Stimulated activated naive B cell treated with anti-CD40 and anti-IgM and Interleukin-4, amounts not matched to agents 10 μg/mL and 1 μg/mL and 100 μg/mL, for 72 hours (primary cell): ENCODE results near the gene SMOC1.
A peak's percentile ranks its signal among the peaks of the same experiment; 100 is the strongest.

ENCODE experiments used
- ATAC-seq, 2 donors: fragments of 150-1000 bp; cut with Tn5 transposase; replicated peaks; 2 replicates each; pipeline ENCODE4 v1.10.0; 2021; ENCODE audit warnings: moderate library complexity in 1 of 2
- DNase-seq: peaks from one replicate; pipeline ENCODE4 v3.0.0; 2021
- H3K27ac Mint-ChIP-seq: one replicate; pipeline ENCODE4 v1.8.0; 2022; ENCODE audit warnings: mild to moderate bottlenecking, mixed read lengths
- H3K27me3 Mint-ChIP-seq, 2 donors: one replicate each; pipeline ENCODE4 v1.8.0; 2022; ENCODE audit warnings: mixed read lengths in 2 of 2
- H3K36me3 Mint-ChIP-seq, 2 donors: one replicate each; pipeline ENCODE4 v1.8.0; 2022; ENCODE audit warnings: mixed read lengths in 2 of 2, mild to moderate bottlenecking in 1 of 2
- H3K4me1 Mint-ChIP-seq, 2 donors: one replicate each; pipeline ENCODE4 v1.8.0; 2022; ENCODE audit warnings: mixed read lengths in 2 of 2, mild to moderate bottlenecking in 1 of 2
- H3K4me3 Mint-ChIP-seq, 2 donors: one replicate each; pipeline ENCODE4 v1.8.0; 2022; ENCODE audit warnings: mild to moderate bottlenecking in 2 of 2, mixed read lengths in 2 of 2, moderate library complexity in 1 of 2
- H3K9me3 Mint-ChIP-seq, 2 donors: one replicate each; pipeline ENCODE4 v1.8.0; 2022; ENCODE audit warnings: mixed read lengths in 2 of 2, mild to moderate bottlenecking in 1 of 2

Gene SMOC1

DNA sequence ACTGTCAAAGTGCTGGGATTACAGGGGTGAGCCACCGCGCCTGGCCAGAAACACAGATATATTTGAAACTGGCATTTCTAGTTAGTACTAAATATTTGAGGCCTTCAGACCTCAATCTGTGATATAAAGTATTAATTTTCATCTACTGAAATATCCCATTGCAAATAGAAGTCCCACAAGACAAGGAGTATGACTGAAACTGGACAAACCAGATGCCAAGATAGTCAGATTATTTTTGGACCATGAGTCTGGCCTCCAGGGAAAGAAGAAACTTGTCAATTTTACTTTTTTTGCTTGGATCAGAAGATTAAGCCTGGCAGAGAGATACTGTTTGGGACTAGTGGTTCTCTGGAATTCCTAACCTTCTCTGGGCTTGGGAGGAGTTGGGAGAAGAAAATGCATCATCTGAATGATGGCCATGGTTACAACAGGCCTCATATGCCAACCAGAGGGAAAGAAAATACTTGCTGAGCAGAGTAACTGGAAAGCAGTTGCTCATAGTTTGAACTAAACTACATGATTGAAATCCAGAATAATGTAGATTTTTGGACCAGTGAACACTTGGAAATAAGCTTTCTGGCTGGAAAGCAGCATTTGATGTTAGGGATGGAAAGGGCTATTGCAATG lies 2.9 kb upstream of the SMOC1 start:
- Mint-ChIP-seq H3K9me3 (peaks cover 0 to 3% of the 10 kb centered on the region in 2 donors), H3K4me1 (peaks cover 0 to 2% of the 10 kb centered on the region in 2 donors), H3K27me3 (peaks cover 45 to 50% of the 10 kb centered on the region in 2 donors), H3K27ac (no peak overlapping the region), H3K4me3 (no peak overlapping the region), H3K36me3 (no peaks in the 10 kb centered on the region)
- ATAC-seq (no peak), DNase-seq (no peak)

DNA sequence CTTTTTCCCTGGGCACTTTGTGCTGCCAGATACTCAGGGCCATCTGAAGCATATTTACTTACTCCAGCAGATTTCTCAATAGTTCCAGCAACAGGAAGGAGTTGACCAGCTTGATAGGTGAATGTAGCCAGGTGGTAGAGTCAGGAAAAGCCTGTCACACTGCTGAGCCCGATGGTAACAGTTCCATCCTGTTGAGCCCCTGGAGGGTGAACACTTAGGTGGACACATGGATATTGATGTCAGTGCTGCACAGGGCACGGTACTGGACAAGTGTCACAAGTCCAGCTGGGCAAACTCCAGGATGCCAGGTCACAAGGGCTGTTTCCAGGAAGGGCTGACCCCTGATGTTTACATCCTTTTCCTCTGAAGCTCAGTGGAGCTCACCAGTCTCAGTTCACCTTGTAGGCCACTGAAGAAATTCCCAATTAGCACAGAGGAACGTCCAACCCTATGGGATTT lies 2.3 kb upstream of the SMOC1 start:
- DNase-seq (no peak), ATAC-seq (no peak)
- no peaks in the 10 kb centered on the region for H3K36me3 Mint-ChIP-seq
- H3K27me3 Mint-ChIP-seq, result peaks cover 45 to 55% of the 10 kb centered on the region in 2 donors
- H3K4me3 Mint-ChIP-seq, result no peak overlapping the region
- peaks cover 0 to 2% of the 10 kb centered on the region in 2 donors for H3K4me1 Mint-ChIP-seq
- H3K27ac Mint-ChIP-seq, result no peak overlapping the region
- peaks cover 0 to 3% of the 10 kb centered on the region in 2 donors for H3K9me3 Mint-ChIP-seq

DNA sequence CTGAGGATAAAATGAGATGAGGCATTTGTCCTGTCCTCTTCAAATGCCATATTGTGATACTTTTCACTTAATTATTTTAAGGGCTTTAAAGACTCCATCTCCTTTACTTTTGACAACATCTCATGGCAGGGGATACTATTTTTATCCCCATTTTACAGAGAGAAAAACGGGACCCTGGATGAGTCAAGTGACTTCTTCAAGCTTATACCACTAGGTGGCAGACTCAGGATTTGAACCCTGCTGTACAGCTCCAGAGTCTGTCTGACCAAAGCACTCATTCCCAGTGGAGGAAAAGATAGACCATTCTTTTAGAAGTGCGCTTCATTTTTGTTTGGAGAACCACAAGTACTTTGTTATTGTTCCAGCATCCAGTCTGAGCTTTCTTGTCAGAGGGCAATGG lies 1.7 kb upstream of the SMOC1 start:
- no peak overlapping the region for H3K27ac Mint-ChIP-seq
- ATAC-seq (peak in 1 of 2 donors; percentile 22), DNase-seq (no peak)
- no peaks in the 10 kb centered on the region for H3K36me3 Mint-ChIP-seq
- peaks cover 43 to 59% of the 10 kb centered on the region in 2 donors for H3K27me3 Mint-ChIP-seq
- no peak overlapping the region for H3K4me3 Mint-ChIP-seq
- peaks cover 0 to 2% of the 10 kb centered on the region in 2 donors for H3K4me1 Mint-ChIP-seq
- H3K9me3 Mint-ChIP-seq, result peaks cover 0 to 3% of the 10 kb centered on the region in 2 donors

- ATAC-seq (no peak), DNase-seq (no peak)
- Mint-ChIP-seq H3K36me3 (no peaks in the 10 kb centered on the region), H3K9me3 (peaks cover 0 to 3% of the 10 kb centered on the region in 2 donors), H3K4me3 (no peak overlapping the region), H3K27ac (no peak overlapping the region), H3K27me3 (peaks cover 42 to 59% of the 10 kb centered on the region in 2 donors), H3K4me1 (peaks cover 0 to 2% of the 10 kb centered on the region in 2 donors)
Measured at GRCh38 chr14:69878251-69878650, 965 bp upstream of the SMOC1 start.

DNA sequence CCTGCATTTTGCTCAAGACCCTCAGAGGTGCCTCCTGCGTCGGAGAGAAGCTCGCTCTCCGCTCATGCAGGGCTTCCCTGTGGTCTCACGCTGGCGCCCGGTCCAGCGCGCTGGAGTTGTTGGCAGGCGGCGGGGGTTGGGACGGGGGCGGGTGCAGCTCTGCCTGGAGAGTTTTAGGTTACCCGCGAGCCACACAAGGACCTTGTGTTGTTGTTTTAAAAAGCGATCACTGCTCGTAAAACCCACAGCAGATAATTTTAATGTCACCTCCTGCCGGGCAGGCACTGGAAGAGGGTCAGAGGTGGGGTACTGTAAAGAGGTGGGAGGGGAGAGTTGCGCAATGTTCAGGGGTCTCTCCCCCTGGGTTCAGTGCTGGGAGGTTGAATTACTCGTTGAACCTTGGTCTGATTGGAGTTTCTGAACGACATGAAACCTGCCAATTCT lies 850 bp downstream of the SMOC1 start:
- H3K4me1 Mint-ChIP-seq, result peaks cover 0 to 2% of the 10 kb centered on the region in 2 donors
- DNase-seq (no peak), ATAC-seq (no peak)
- no peak overlapping the region for H3K27ac Mint-ChIP-seq
- H3K4me3 Mint-ChIP-seq, result peak overlapping the region in 1 of 2 donors; percentile 37
- H3K9me3 Mint-ChIP-seq, result no peaks in the 10 kb centered on the region
- peaks cover 50 to 63% of the 10 kb centered on the region in 2 donors for H3K27me3 Mint-ChIP-seq
- H3K36me3 Mint-ChIP-seq, result no peaks in the 10 kb centered on the region

GRCh38 chr14:69880893-69881292 lies 1.7 kb downstream of the SMOC1 start:
- H3K27ac Mint-ChIP-seq, result no peak overlapping the region
- no peaks in the 10 kb centered on the region for H3K36me3 Mint-ChIP-seq
- no peak for ATAC-seq
- no peak overlapping the region for H3K4me3 Mint-ChIP-seq
- H3K4me1 Mint-ChIP-seq, result peaks cover 0 to 2% of the 10 kb centered on the region in 2 donors
- no peak for DNase-seq
- H3K27me3 Mint-ChIP-seq, result peaks cover 48 to 58% of the 10 kb centered on the region in 2 donors
- no peaks in the 10 kb centered on the region for H3K9me3 Mint-ChIP-seq

DNA sequence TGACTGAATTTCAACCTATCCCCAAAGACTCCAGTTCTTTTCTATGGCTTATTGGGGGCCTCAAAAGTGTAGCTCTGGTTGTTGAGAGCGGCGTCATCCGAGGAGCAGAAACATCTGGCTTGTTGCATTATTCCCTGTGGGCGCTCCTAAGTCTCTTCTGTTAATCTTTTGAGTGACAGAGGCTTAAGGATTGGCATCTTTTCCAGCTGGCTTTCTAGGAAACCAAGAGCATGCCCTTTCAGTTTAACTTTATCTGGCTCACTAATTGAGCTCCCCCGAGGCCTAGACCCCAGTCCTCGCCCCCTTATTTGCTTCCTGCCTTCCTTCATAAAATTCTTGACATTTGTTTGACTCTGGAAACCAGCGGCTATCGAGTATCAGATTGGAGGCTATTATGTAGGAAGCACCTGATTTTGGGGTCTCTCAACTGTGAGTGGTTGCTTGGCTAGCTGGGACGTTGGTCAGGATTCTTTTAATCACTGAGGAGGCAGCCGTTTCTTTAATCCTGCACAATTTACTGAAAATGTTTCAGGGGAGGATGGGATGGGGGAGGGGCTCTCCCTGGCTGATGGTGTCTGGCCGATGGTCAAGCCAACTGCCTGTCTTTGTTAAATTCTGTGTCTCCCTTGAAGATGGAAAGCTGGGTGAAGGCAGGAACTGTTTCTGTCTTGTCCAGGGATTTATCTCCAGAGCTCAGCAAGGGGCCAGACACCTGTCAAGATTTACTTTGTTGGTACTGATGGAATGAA lies 3.1 kb downstream of the SMOC1 start:
- Mint-ChIP-seq H3K4me1 (peaks cover 0 to 2% of the 10 kb centered on the region in 2 donors), H3K27me3 (peaks cover 48 to 57% of the 10 kb centered on the region in 2 donors), H3K36me3 (no peaks in the 10 kb centered on the region), H3K9me3 (no peaks in the 10 kb centered on the region), H3K27ac (no peak overlapping the region), H3K4me3 (no peak overlapping the region)
- ATAC-seq (no peak), DNase-seq (no peak)

DNA sequence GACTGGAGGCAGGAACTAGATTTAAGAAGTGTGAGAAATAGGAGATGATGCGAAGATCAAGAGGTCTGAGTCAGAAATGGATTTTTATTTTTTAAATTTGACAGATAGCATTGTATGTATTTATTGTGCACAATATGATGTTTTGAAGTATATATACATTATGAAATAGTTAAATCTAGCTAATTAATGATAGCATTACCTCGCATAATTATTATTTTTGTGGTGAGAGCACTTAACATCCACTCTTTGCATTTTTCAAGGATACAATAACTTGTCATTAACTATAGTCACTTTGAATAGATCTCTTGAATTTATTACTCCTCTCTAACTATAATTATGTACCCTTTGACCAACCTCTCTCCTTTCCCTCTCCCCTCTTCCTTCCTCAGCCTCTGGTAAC lies 3.7 kb downstream of the SMOC1 start:
- DNase-seq, result no peak
- ATAC-seq, result no peak
- Mint-ChIP-seq H3K27me3 (peaks cover 44 to 51% of the 10 kb centered on the region in 2 donors), H3K4me1 (peaks cover 0 to 2% of the 10 kb centered on the region in 2 donors), H3K27ac (no peak overlapping the region), H3K9me3 (no peaks in the 10 kb centered on the region), H3K4me3 (no peak overlapping the region), H3K36me3 (no peaks in the 10 kb centered on the region)

- peaks cover 0 to 3% of the 10 kb centered on the region in 2 donors for H3K9me3 Mint-ChIP-seq
- no peaks in the 10 kb centered on the region for H3K4me1 Mint-ChIP-seq
- H3K36me3 Mint-ChIP-seq, result peaks cover 0 to 2% of the 10 kb centered on the region in 2 donors
- DNase-seq, result no peak
- H3K27ac Mint-ChIP-seq, result no peak overlapping the region
- ATAC-seq, result no peak
- peaks cover 26 to 31% of the 10 kb centered on the region in 2 donors for H3K27me3 Mint-ChIP-seq
- no peak overlapping the region for H3K4me3 Mint-ChIP-seq
Measured at GRCh38 chr14:69886453-69887242, 7.4 kb downstream of the SMOC1 start.

- Mint-ChIP-seq H3K9me3 (peaks cover 0 to 3% of the 10 kb centered on the region in 2 donors), H3K4me1 (no peaks in the 10 kb centered on the region), H3K27me3 (peaks cover 25 to 28% of the 10 kb centered on the region in 2 donors), H3K27ac (no peak overlapping the region), H3K36me3 (peaks cover 0 to 2% of the 10 kb centered on the region in 2 donors), H3K4me3 (no peak overlapping the region)
- DNase-seq, result no peak
- no peak for ATAC-seq
Measured at GRCh38 chr14:69887740-69888657, 8.8 kb downstream of the SMOC1 start.

GRCh38 chr14:69891422-69891821 lies 12.2 kb downstream of the SMOC1 start:
- no peak overlapping the region for H3K4me3 Mint-ChIP-seq
- H3K36me3 Mint-ChIP-seq, result peaks cover 0 to 2% of the 10 kb centered on the region in 2 donors
- H3K27ac Mint-ChIP-seq, result no peak overlapping the region
- H3K4me1 Mint-ChIP-seq, result no peaks in the 10 kb centered on the region
- no peak for DNase-seq
- H3K9me3 Mint-ChIP-seq, result peaks cover 4% of the 10 kb centered on the region in 2 donors
- no peak for ATAC-seq
- peaks cover 31 to 47% of the 10 kb centered on the region in 2 donors for H3K27me3 Mint-ChIP-seq

DNA sequence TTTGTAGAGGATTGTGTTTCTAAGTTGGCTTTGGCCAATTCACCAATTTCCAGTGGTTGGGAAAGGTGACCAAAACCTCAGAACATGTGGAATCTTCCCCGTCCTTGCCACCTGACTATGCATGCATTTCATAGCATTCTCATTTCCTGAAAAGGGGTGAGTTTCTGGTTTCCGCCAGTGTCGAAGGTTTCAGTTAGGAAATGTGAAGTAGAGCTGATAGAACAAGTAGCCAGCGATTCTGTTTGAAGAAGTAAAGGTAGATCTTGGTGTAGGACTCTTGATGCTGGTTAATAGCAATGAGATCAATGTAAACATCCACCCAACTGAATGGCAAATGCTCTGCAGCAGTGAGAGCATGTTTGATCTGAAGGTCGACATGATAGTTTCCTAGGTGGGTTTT lies 15.9 kb downstream of the SMOC1 start:
- ATAC-seq (no peak), DNase-seq (no peak)
- peaks cover 23 to 24% of the 10 kb centered on the region in 2 donors for H3K9me3 Mint-ChIP-seq
- H3K4me3 Mint-ChIP-seq, result no peak overlapping the region
- H3K4me1 Mint-ChIP-seq, result no peaks in the 10 kb centered on the region
- no peak overlapping the region for H3K27ac Mint-ChIP-seq
- H3K27me3 Mint-ChIP-seq, result peaks cover 26 to 52% of the 10 kb centered on the region in 2 donors
- peaks cover 0 to 4% of the 10 kb centered on the region in 2 donors for H3K36me3 Mint-ChIP-seq

GRCh38 chr14:69896080-69896479 lies 16.9 kb downstream of the SMOC1 start:
- peaks cover 26 to 52% of the 10 kb centered on the region in 2 donors for H3K27me3 Mint-ChIP-seq
- H3K36me3 Mint-ChIP-seq, result peaks cover 0 to 4% of the 10 kb centered on the region in 2 donors
- peaks cover 23 to 24% of the 10 kb centered on the region in 2 donors for H3K9me3 Mint-ChIP-seq
- no peak for DNase-seq
- H3K27ac Mint-ChIP-seq, result no peak overlapping the region
- no peak for ATAC-seq
- H3K4me3 Mint-ChIP-seq, result no peak overlapping the region
- no peaks in the 10 kb centered on the region for H3K4me1 Mint-ChIP-seq
